Measurements from ENCODE around the gene ZNF3.

Gene ZNF3

GRCh38 chr7:100093925-100094486, 12.5 kb upstream of the ZNF3 start:
- Histone ChIP-seq H3K4me3 (ENCODE audit: low read length) (no peak overlapping the region), H3K9me2 (replicated peaks; ENCODE audit: control insufficient read depth, low read length) (no peaks in the 10 kb centered on the region), H3K4me2 (ENCODE audit: low read length) (no peak overlapping the region), H3K9me3 (ENCODE audit: control insufficient read depth, insufficient read depth, low read length) (no peaks in the 10 kb centered on the region), H3K27ac (ENCODE audit: low read depth, low read length) (no peak overlapping the region), H3K79me2 (ENCODE audit: control insufficient read depth, low read length) (peaks cover 43% of the 10 kb centered on the region), H3K27me3 (ENCODE audit: control insufficient read depth, low read length) (no peaks in the 10 kb centered on the region), H3K36me3 (ENCODE audit: control insufficient read depth, low read length) (peaks cover 93% of the 10 kb centered on the region), H4K20me1 (ENCODE audit: control insufficient read depth, insufficient read depth, low read depth, low read length) (peaks cover 23% of the 10 kb centered on the region), H3K4me1 (ENCODE audit: control insufficient read depth, low read length) (peaks cover 23% of the 10 kb centered on the region), H3F3A (ENCODE audit: control insufficient read depth, insufficient read depth) (peaks cover 87% of the 10 kb centered on the region)
- TF ChIP-seq CTCF (IDR thresholded peaks at IDR 0.05; ENCODE audit: low read depth, low read length, poor library complexity, severe bottlenecking) (no peak), EZH2phosphoT487 (IDR thresholded peaks at IDR 0.05; ENCODE audit: borderline replicate concordance, low read length) (no peak)

- no peak overlapping the region for H3K4me3 ChIP-seq (ENCODE audit: low read length)
- peaks cover 22% of the 10 kb centered on the region for H3K4me1 ChIP-seq (ENCODE audit: control insufficient read depth, low read length)
- no peaks in the 10 kb centered on the region for H3K27me3 ChIP-seq (ENCODE audit: control insufficient read depth, low read length)
- no peaks in the 10 kb centered on the region for H3K9me3 ChIP-seq (ENCODE audit: control insufficient read depth, insufficient read depth, low read length)
- no peaks in the 10 kb centered on the region for H3K9me2 ChIP-seq (replicated peaks; ENCODE audit: control insufficient read depth, low read length)
- peaks cover 18% of the 10 kb centered on the region for H4K20me1 ChIP-seq (ENCODE audit: control insufficient read depth, insufficient read depth, low read depth, low read length)
- no peak overlapping the region for H3K4me2 ChIP-seq (ENCODE audit: low read length)
- no peak overlapping the region for H3K27ac ChIP-seq (ENCODE audit: low read depth, low read length)
- peaks cover 90% of the 10 kb centered on the region for H3K36me3 ChIP-seq (ENCODE audit: control insufficient read depth, low read length)
- peaks cover 43% of the 10 kb centered on the region for H3K79me2 ChIP-seq (ENCODE audit: control insufficient read depth, low read length)
- peaks cover 83% of the 10 kb centered on the region for H3F3A ChIP-seq (ENCODE audit: control insufficient read depth, insufficient read depth)
- TF ChIP-seq CTCF (IDR thresholded peaks at IDR 0.05; ENCODE audit: low read depth, low read length, poor library complexity, severe bottlenecking) (no peak), EZH2phosphoT487 (IDR thresholded peaks at IDR 0.05; ENCODE audit: borderline replicate concordance, low read length) (no peak)
Measured at GRCh38 chr7:100093498-100093897, 12.0 kb upstream of the ZNF3 start.

GRCh38 chr7:100093054-100093453, 11.5 kb upstream of the ZNF3 start:
- TF ChIP-seq CTCF (IDR thresholded peaks at IDR 0.05; ENCODE audit: low read depth, low read length, poor library complexity, severe bottlenecking) (no peak), EZH2phosphoT487 (IDR thresholded peaks at IDR 0.05; ENCODE audit: borderline replicate concordance, low read length) (no peak)
- H3K9me2 ChIP-seq (replicated peaks; ENCODE audit: control insufficient read depth, low read length) = no peaks in the 10 kb centered on the region
- no peak overlapping the region for H3K4me3 ChIP-seq (ENCODE audit: low read length)
- no peak overlapping the region for H3K4me2 ChIP-seq (ENCODE audit: low read length)
- no peak overlapping the region for H3K27ac ChIP-seq (ENCODE audit: low read depth, low read length)
- peaks cover 24% of the 10 kb centered on the region for H3K4me1 ChIP-seq (ENCODE audit: control insufficient read depth, low read length)
- H3K9me3 ChIP-seq (ENCODE audit: control insufficient read depth, insufficient read depth, low read length) = no peaks in the 10 kb centered on the region
- peaks cover 86% of the 10 kb centered on the region for H3K36me3 ChIP-seq (ENCODE audit: control insufficient read depth, low read length)
- no peaks in the 10 kb centered on the region for H3K27me3 ChIP-seq (ENCODE audit: control insufficient read depth, low read length)
- H4K20me1 ChIP-seq (ENCODE audit: control insufficient read depth, insufficient read depth, low read depth, low read length) = peaks cover 13% of the 10 kb centered on the region
- peaks cover 78% of the 10 kb centered on the region for H3F3A ChIP-seq (ENCODE audit: control insufficient read depth, insufficient read depth)
- peaks cover 43% of the 10 kb centered on the region for H3K79me2 ChIP-seq (ENCODE audit: control insufficient read depth, low read length)
